DOHH2 (cell line): ENCODE data around the gene HIVEP3.

Source experiments
- H3F3A ChIP-seq: fragments of 200-600 bp; sonication (generic), shearing (Covaris generic); 2 replicates; pipeline ENCODE4 v1.6.0; 2016; ENCODE audit warnings: antibody characterized with exemption, mild to moderate bottlenecking; ENCODE audit not compliant: control insufficient read depth, insufficient read depth
- H3K27ac ChIP-seq: fragments of 200-600 bp; sonication (generic); 2 replicates; pipeline ENCODE4 v1.5.1; 2014; ENCODE audit warnings: low read depth, mild to moderate bottlenecking, low read length, moderate library complexity
- H3K27me3 ChIP-seq: fragments of 200-600 bp; sonication (generic); 2 replicates; pipeline ENCODE4 v1.6.1; 2014; ENCODE audit warnings: mild to moderate bottlenecking, low read length, mixed read lengths; ENCODE audit not compliant: control insufficient read depth
- H3K36me3 ChIP-seq: fragments of 200-600 bp; sonication (generic); 2 replicates; pipeline ENCODE4 v1.6.1; 2014; ENCODE audit warnings: mild to moderate bottlenecking, low read length, moderate library complexity, mixed read lengths; ENCODE audit not compliant: control insufficient read depth
- H3K4me1 ChIP-seq: fragments of 200-600 bp; sonication (generic); 2 replicates; pipeline ENCODE4 v1.6.1; 2014; ENCODE audit warnings: mild to moderate bottlenecking, low read length, mixed read lengths; ENCODE audit not compliant: control insufficient read depth
- H3K4me2 ChIP-seq: fragments of 200-600 bp; sonication (generic); 2 replicates; pipeline ENCODE4 v1.6.0; 2014; ENCODE audit warnings: mild to moderate bottlenecking, low read length, moderate library complexity
- H3K4me3 ChIP-seq: fragments of 200-600 bp; sonication (generic); 2 replicates; pipeline ENCODE4 v1.5.1; 2014; ENCODE audit warnings: mild to moderate bottlenecking, low read length, mixed read lengths
- H3K79me2 ChIP-seq: fragments of 200-600 bp; sonication (generic); 2 replicates; pipeline ENCODE4 v1.6.1; 2014; ENCODE audit warnings: mild to moderate bottlenecking, low read length, mixed read lengths; ENCODE audit not compliant: control insufficient read depth
- H3K9me2 ChIP-seq: fragments of 200-600 bp; sonication (generic); replicated peaks from 2 replicates; pipeline ENCODE4 v1.6.1; 2014; ENCODE audit warnings: mild to moderate bottlenecking, low read length, mixed read lengths; ENCODE audit not compliant: control insufficient read depth
- H3K9me3 ChIP-seq: fragments of 200-600 bp; sonication (generic); 2 replicates; pipeline ENCODE4 v1.6.1; 2014; ENCODE audit warnings: antibody characterized with exemption, low read length, mixed read lengths; ENCODE audit not compliant: control insufficient read depth, insufficient read depth
- H4K20me1 ChIP-seq: fragments of 200-600 bp; sonication (generic); 2 replicates; pipeline ENCODE4 v1.6.0; 2014; ENCODE audit warnings: low read depth, mild to moderate bottlenecking, antibody characterized with exemption, low read length, moderate library complexity; ENCODE audit not compliant: control insufficient read depth, insufficient read depth
- CTCF ChIP-seq: fragments of 200-600 bp; sonication (generic); IDR thresholded peaks from one replicate; pipeline ENCODE4 v1.5.1; 2014; ENCODE audit warnings: antibody characterized with exemption, mild to moderate bottlenecking, low read depth, low read length; ENCODE audit not compliant: poor library complexity, severe bottlenecking
- EZH2phosphoT487 ChIP-seq: fragments of 200-600 bp; sonication (generic); IDR thresholded peaks from 2 replicates; pipeline ENCODE4 v1.6.1; 2017; ENCODE audit warnings: borderline replicate concordance, mild to moderate bottlenecking, antibody characterized with exemption, low read length, moderate library complexity, mixed read lengths

The HIVEP3 gene

DNA sequence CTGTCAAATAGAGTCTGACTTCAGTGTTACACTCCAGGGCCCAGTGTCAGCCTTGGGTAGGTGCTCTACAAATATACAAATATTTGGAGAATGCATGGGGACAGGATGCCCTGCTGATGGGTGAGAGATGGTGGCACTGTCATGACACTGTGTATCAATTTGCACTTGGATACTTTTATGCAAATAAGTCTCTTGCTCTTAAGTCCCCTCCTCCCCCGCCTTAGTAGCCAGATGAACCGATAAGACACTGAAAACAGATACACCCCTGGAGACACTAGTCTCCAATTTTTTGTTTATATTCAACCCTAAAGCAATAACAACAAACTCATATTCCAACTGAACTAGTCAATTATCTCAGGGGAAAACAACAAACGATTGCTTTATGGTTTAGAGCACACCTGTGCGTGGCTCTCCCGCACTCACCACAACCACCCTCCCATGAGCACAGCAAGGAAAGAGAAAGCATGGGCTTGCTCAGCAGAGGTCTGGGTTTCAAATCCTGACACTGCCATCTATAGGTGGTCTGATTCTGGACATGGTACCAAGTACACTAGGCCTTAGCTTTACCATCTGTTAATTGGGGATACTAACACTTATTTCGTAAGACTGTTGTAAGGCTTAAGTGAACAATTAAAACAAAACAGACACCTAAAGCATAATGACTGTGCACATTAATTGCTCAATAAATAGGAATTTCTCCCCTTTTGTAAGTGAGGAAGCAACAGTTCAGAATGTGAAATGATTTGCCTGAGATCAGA is 50.3 kb downstream of the HIVEP3 start:
- Histone ChIP-seq H3K9me2 (no peaks in the 10 kb centered on the region), H3K4me1 (no peaks in the 10 kb centered on the region), H3K27me3 (peaks cover 6% of the 10 kb centered on the region), H3K36me3 (no peaks in the 10 kb centered on the region), H3K27ac (no peak overlapping the region), H4K20me1 (no peaks in the 10 kb centered on the region), H3F3A (no peaks in the 10 kb centered on the region), H3K4me3 (no peak overlapping the region), H3K9me3 (no peaks in the 10 kb centered on the region), H3K4me2 (no peak overlapping the region), H3K79me2 (no peaks in the 10 kb centered on the region)
- TF ChIP-seq EZH2phosphoT487 = no peak
- TF ChIP-seq CTCF = peak; percentile 30

GRCh38 chr1:41866285-41866684 is 52.4 kb downstream of the HIVEP3 start:
- TF ChIP-seq EZH2phosphoT487 (no peak), CTCF (no peak)
- Histone ChIP-seq H3K4me1 (no peaks in the 10 kb centered on the region), H3K79me2 (no peaks in the 10 kb centered on the region), H3K27ac (no peak overlapping the region), H3F3A (no peaks in the 10 kb centered on the region), H3K27me3 (peaks cover 19% of the 10 kb centered on the region), H3K36me3 (no peaks in the 10 kb centered on the region), H3K4me2 (no peak overlapping the region), H4K20me1 (no peaks in the 10 kb centered on the region), H3K9me3 (no peaks in the 10 kb centered on the region), H3K4me3 (no peak overlapping the region), H3K9me2 (no peaks in the 10 kb centered on the region)

DNA sequence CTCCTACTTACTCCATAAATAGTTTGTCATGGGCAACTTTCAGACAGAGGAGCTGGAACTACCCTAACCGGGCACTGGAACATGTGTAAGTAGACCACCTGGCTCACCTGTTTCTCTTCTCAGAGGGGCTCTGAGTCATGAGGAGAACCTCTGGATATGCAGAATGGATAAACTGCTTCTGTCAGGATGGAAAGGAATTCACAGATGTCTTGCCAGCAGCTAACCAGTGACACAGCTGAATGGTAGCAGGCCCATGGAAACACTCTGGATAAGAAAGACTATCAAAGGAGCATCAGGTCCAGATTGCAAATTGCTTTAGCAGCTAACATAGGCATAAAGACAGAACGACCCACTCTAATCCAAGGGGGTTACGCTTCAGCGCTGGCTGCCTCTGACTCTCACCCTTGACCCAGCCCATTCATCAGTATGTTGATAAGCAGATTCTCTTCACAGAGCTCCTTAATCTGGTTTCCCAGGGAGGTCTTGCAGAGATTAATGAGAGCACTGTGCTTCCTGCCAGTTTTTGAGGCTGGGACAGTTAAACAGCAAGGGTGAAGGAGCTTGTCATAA is 54.2 kb downstream of the HIVEP3 start:
- Histone ChIP-seq H3K79me2 (no peaks in the 10 kb centered on the region), H3K36me3 (no peaks in the 10 kb centered on the region), H3K9me3 (no peaks in the 10 kb centered on the region), H3K27ac (no peak overlapping the region), H3K4me3 (no peak overlapping the region), H3K9me2 (no peaks in the 10 kb centered on the region), H4K20me1 (no peaks in the 10 kb centered on the region), H3K27me3 (peaks cover 16% of the 10 kb centered on the region), H3K4me2 (no peak overlapping the region), H3F3A (no peaks in the 10 kb centered on the region), H3K4me1 (no peaks in the 10 kb centered on the region)
- TF ChIP-seq CTCF (no peak), EZH2phosphoT487 (no peak)
